GM21367 (cell line): ENCODE measurements around the gene FLRT1.

ENCODE experiments used
- ATAC-seq: cut with Tn5 transposase; IDR thresholded peaks from one replicate; pipeline ENCODE4 v1.9.1; 2021; ENCODE audit not compliant: unreplicated experiment

Gene FLRT1

GRCh38 chr11:64084146-64084950, 48.6 kb downstream of the FLRT1 start:
- no peak for ATAC-seq

GRCh38 chr11:64084951-64085710, 49.4 kb downstream of the FLRT1 start:
- ATAC-seq, result no peak
